Progenitor cell of endocrine pancreas (in vitro differentiated cells): ENCODE results near the gene DEDD2. TPM values are rescaled to one million over a fixed set of nuclear protein-coding genes. Genes with fewer than 3 reads are reported as not detected.
A peak's percentile ranks its signal among the peaks of the same experiment; 100 is the strongest.

ENCODE experiments used
- DNase-seq: peaks from one replicate; pipeline ENCODE4 v3.0.0; 2021; ENCODE audit warnings: low spot score; ENCODE audit not compliant: unreplicated experiment
- H3K27ac Mint-ChIP-seq: 2 replicates; pipeline ENCODE4 v1.8.0; 2021; ENCODE audit warnings: mild to moderate bottlenecking, moderate library complexity, mixed read lengths
- H3K27me3 Mint-ChIP-seq: 2 replicates; pipeline ENCODE4 v1.8.0; 2021; ENCODE audit warnings: mixed read lengths
- H3K36me3 Mint-ChIP-seq: 2 replicates; pipeline ENCODE4 v1.8.0; 2022; ENCODE audit warnings: mixed read lengths; ENCODE audit not compliant: insufficient read depth
- H3K4me1 Mint-ChIP-seq: 2 replicates; pipeline ENCODE4 v1.8.0; 2021; ENCODE audit warnings: low read depth, mixed read lengths
- H3K4me3 Mint-ChIP-seq: 2 replicates; pipeline ENCODE4 v1.8.0; 2021; ENCODE audit warnings: low read depth, mild to moderate bottlenecking, moderate library complexity, mixed read lengths
- H3K9me3 Mint-ChIP-seq: 2 replicates; pipeline ENCODE4 v1.8.0; 2021; ENCODE audit warnings: low read depth, mixed read lengths
- CTCF ChIP-seq: fragments of 200-600 bp; sonication (generic); IDR thresholded peaks from one replicate; pipeline ENCODE4 v1.5.0; 2021; ENCODE audit warnings: antibody characterized with exemption, mild to moderate bottlenecking; ENCODE audit not compliant: unreplicated experiment
- total RNA-seq: library from RNA; stranded (reverse); gene quantifications from 2 replicates; pipeline ENCODE4 v1.2.1, GENCODE V29; 2021

Gene DEDD2
- total RNA-seq, 1 donor from 2014 or later, result 38.3 TPM

- H3K4me1 Mint-ChIP-seq, result peaks cover 34% of the 10 kb centered on the region
Measured at GRCh38 chr19:42216653-42217519, 591 bp downstream of the DEDD2 start.

GRCh38 chr19:42214810-42215485 is 2.5 kb downstream of the DEDD2 start:
- Mint-ChIP-seq H3K4me1 (peaks cover 26% of the 10 kb centered on the region), H3K27me3 (no peaks in the 10 kb centered on the region), H3K36me3 (peaks cover 7% of the 10 kb centered on the region), H3K9me3 (no peaks in the 10 kb centered on the region), H3K4me3 (peak overlapping the region; percentile 90), H3K27ac (no peak overlapping the region)
- no peak for DNase-seq
- TF ChIP-seq CTCF, result no peak

More at GRCh38 chr19:42216653-42217519, 591 bp downstream of the DEDD2 start:
- Mint-ChIP-seq H3K36me3 (peaks cover 6% of the 10 kb centered on the region), H3K27me3 (no peaks in the 10 kb centered on the region), H3K9me3 (no peaks in the 10 kb centered on the region), H3K27ac (peak overlapping the region; percentile 98), H3K4me3 (peak overlapping the region; percentile 90)
- no peak for TF ChIP-seq CTCF
- peak; percentile 46 for DNase-seq

GRCh38 chr19:42212886-42213285 is 4.6 kb downstream of the DEDD2 start:
- no peaks in the 10 kb centered on the region for H3K9me3 Mint-ChIP-seq
- H3K27ac Mint-ChIP-seq, result no peak overlapping the region
- peaks cover 17% of the 10 kb centered on the region for H3K4me1 Mint-ChIP-seq
- DNase-seq, result no peak
- no peak overlapping the region for H3K4me3 Mint-ChIP-seq
- TF ChIP-seq CTCF, result no peak
- H3K36me3 Mint-ChIP-seq, result peaks cover 11% of the 10 kb centered on the region
- no peaks in the 10 kb centered on the region for H3K27me3 Mint-ChIP-seq

- TF ChIP-seq CTCF, result no peak
- no peaks in the 10 kb centered on the region for H3K27me3 Mint-ChIP-seq
- peaks cover under 1% of the 10 kb centered on the region for H3K4me1 Mint-ChIP-seq
- no peak overlapping the region for H3K4me3 Mint-ChIP-seq
- no peak for DNase-seq
- peaks cover 19% of the 10 kb centered on the region for H3K36me3 Mint-ChIP-seq
- H3K9me3 Mint-ChIP-seq, result no peaks in the 10 kb centered on the region
- peak overlapping the region; percentile 7 for H3K27ac Mint-ChIP-seq
Measured at GRCh38 chr19:42208612-42209011, 8.9 kb downstream of the DEDD2 start.

- no peak for TF ChIP-seq CTCF
- no peak for DNase-seq
- Mint-ChIP-seq H3K27me3 (no peaks in the 10 kb centered on the region), H3K4me3 (no peak overlapping the region), H3K27ac (peak overlapping the region; percentile 63), H3K36me3 (peaks cover 20% of the 10 kb centered on the region), H3K9me3 (no peaks in the 10 kb centered on the region), H3K4me1 (no peaks in the 10 kb centered on the region)
Measured at GRCh38 chr19:42207767-42208271, 9.7 kb downstream of the DEDD2 start.
